ENCODE results near the gene GP9.
A peak's percentile ranks its signal among the peaks of the same experiment; 100 is the strongest.
"Not testable (repeated sequence)": the region's sequence is repeated elsewhere in the genome, so short reads cannot be mapped to it uniquely, and the experiment has no call there.

The GP9 gene

DNA sequence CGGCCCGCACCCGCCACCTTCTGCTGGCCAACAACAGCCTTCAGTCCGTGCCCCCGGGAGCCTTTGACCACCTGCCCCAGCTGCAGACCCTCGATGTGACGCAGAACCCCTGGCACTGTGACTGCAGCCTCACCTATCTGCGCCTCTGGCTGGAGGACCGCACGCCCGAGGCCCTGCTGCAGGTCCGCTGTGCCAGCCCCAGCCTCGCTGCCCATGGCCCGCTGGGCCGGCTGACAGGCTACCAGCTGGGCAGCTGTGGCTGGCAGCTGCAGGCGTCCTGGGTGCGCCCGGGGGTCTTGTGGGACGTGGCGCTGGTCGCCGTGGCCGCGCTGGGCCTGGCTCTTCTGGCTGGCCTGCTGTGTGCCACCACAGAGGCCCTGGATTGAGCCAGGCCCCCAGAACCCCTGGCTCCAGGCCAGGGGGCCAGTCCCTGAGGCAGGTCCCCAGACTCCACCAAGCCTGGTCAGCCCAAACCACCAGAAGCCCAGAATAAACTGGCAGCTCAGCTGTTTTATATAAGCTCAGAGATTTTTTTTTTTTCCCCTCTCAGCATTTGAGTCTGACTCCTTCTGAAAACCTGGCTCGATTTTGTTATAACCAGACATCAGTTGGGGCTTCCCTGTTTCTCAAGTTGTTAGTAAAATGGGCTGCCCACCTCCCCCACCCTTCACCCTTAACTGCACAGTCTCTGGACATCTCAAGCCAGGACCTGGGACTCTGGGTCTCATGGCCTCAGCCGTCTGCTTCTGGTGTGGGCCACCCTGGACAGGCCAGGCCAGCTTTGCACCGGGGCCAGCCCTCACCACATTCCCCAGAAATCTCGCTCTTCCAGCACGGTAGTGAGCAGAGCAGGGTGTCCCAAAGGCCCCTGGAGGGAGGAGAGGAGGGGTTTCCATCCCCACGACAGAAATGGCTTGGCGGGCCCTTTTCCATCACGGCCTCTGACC, 1.6 kb downstream of the GP9 start:
- H3K27ac ChIP-seq (ENCODE audit: insufficient read depth in 1 of 2, low read depth in 1 of 2, low read length in 2 of 2, poor library complexity in 1 of 2, severe bottlenecking in 2 of 2), result no peak overlapping the region
- H3K4me1 ChIP-seq (ENCODE audit: control extremely low read depth in 1 of 4, control insufficient read depth in 4 of 4, insufficient read depth in 4 of 4, low read length in 3 of 4), result peaks cover 0 to 35% (median 34%) of the 10 kb centered on the region in 4 experiments
- H3K4me3 ChIP-seq (ENCODE audit: control insufficient read depth in 1 of 7, extremely low read depth in 1 of 7, insufficient read depth in 4 of 7, low read depth in 2 of 7, low read length in 6 of 7), result no peak overlapping the region
- POLR2A ChIA-PET, result interaction anchor here (1.0 kb wide), 1 partner anchor 59 kb away, joined by 3 read pairs; no protein-coding TSS in a partner anchor
- no peaks in the 10 kb centered on the region for H3K9me3 ChIP-seq (ENCODE audit: control extremely low read depth in 1 of 5, control insufficient read depth in 4 of 5, insufficient read depth in 2 of 5, low read depth in 1 of 5, low read length in 4 of 5)
- H3K27me3 ChIP-seq (replicated peaks in 2 of 5; ENCODE audit: control insufficient read depth in 4 of 5, insufficient read depth in 5 of 5, low read length in 4 of 5), result no peaks in the 10 kb centered on the region
- no peaks in the 10 kb centered on the region for H3K36me3 ChIP-seq (ENCODE audit: control insufficient read depth in 4 of 4, insufficient read depth in 4 of 4, low read length in 3 of 4)
- WGBS (ENCODE audit: insufficient coverage), result 93% methylated on average over 29 of the region's 32 CpGs
- CTCF ChIA-PET, result interaction anchor here (0.9 to 4.2 kb wide), 5 partner anchors 7 to 34 kb away, joined by 3 to 19 read pairs (median 6); no protein-coding TSS in a partner anchor
- DNase-seq, result no peak

DNA sequence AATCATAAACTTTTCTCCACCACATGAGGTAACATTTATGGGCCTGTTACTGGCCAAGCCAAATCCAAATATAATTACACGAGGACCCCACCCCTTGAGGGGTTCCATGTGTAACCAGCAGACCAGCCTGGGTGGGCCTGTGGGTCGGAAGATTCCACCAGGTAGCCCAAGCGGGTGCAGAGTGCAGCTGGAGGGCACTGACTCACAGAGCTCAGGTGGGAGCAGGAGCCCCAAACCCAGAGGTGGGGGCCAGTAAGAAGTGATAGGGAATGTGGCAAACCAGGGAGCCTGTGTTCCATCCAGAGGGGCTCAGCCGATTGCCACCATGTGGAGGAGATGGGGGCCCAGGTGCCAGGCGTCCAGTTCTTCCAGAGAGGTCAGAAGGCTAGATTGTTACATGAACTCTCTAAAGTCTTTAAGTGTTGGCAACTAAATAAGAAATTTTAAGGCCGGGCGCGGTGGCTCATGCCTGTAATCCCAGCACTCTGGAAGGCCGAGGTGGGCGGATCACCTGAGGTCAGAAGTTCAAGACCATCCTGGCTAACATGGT, 2.6 kb downstream of the GP9 start:
- Histone ChIP-seq H3K27me3 (replicated peaks in 2 of 5; ENCODE audit: control insufficient read depth in 4 of 5, insufficient read depth in 5 of 5, low read length in 4 of 5) (no peaks in the 10 kb centered on the region), H3K4me3 (ENCODE audit: control insufficient read depth in 1 of 7, extremely low read depth in 1 of 7, insufficient read depth in 4 of 7, low read depth in 2 of 7, low read length in 6 of 7) (no peak overlapping the region), H3K9me3 (ENCODE audit: control extremely low read depth in 1 of 5, control insufficient read depth in 4 of 5, insufficient read depth in 2 of 5, low read depth in 1 of 5, low read length in 4 of 5) (no peaks in the 10 kb centered on the region), H3K36me3 (ENCODE audit: control insufficient read depth in 4 of 4, insufficient read depth in 4 of 4, low read length in 3 of 4) (no peaks in the 10 kb centered on the region), H3K4me1 (ENCODE audit: control extremely low read depth in 1 of 4, control insufficient read depth in 4 of 4, insufficient read depth in 4 of 4, low read length in 3 of 4) (peaks cover 0 to 36% (median 33%) of the 10 kb centered on the region in 4 experiments), H3K27ac (ENCODE audit: insufficient read depth in 1 of 2, low read depth in 1 of 2, low read length in 2 of 2, poor library complexity in 1 of 2, severe bottlenecking in 2 of 2) (no peak overlapping the region)
- POLR2A ChIA-PET, result interaction anchor here (1.0 kb wide), 1 partner anchor 58 kb away, joined by 3 read pairs; no protein-coding TSS in a partner anchor
- WGBS (ENCODE audit: insufficient coverage), result 99% methylated on average over 9 of the region's 10 CpGs
- CTCF ChIA-PET, result interaction anchor here (1.3 to 4.2 kb wide), 2 partner anchors 11 to 22 kb away, joined by 3 to 15 read pairs; no protein-coding TSS in a partner anchor
- DNase-seq, result no peak

DNA sequence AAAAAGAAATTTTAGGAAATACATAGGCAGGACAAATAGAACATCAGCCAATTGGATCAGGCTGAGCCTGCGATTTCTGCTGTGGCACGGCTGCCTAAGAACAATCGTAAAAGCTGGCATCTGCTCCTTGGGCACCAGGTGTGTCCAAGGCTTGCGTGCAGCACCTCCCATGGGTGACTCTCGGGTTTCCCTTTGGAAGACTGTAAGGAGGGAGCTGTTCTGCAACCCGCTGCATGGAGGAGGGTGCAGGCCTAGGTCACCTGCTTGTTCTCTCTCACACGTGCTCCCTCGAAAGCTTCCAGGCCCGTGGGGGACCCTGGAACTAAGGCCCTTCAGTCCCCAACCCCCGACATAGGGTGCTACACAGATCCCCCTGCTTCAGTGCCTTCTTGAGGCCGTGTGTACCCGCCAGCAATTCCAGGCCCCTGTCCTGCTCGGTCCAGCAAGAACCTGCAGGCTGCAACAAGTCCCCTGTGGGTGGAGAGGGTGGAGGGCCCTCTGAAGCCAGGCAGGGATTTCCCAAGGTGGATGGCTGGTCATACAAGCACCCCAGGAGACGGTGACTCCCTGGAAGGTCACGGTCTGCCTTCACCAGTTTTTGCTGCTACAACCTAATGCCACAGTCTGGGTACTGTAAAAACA, 3.4 kb downstream of the GP9 start:
- ChIA-PET POLR2A (no interaction called here), CTCF (no interaction called here)
- Histone ChIP-seq H3K27me3 (replicated peaks in 2 of 5; ENCODE audit: control insufficient read depth in 4 of 5, insufficient read depth in 5 of 5, low read length in 4 of 5) (no peaks in the 10 kb centered on the region), H3K4me3 (ENCODE audit: control insufficient read depth in 1 of 7, extremely low read depth in 1 of 7, insufficient read depth in 4 of 7, low read depth in 2 of 7, low read length in 6 of 7) (no peak overlapping the region), H3K9me3 (ENCODE audit: control extremely low read depth in 1 of 5, control insufficient read depth in 4 of 5, insufficient read depth in 2 of 5, low read depth in 1 of 5, low read length in 4 of 5) (no peaks in the 10 kb centered on the region), H3K27ac (ENCODE audit: insufficient read depth in 1 of 2, low read depth in 1 of 2, low read length in 2 of 2, poor library complexity in 1 of 2, severe bottlenecking in 2 of 2) (no peak overlapping the region), H3K4me1 (ENCODE audit: control extremely low read depth in 1 of 4, control insufficient read depth in 4 of 4, insufficient read depth in 4 of 4, low read length in 3 of 4) (peaks cover 2 to 38% (median 27%) of the 10 kb centered on the region in 4 experiments), H3K36me3 (ENCODE audit: control insufficient read depth in 4 of 4, insufficient read depth in 4 of 4, low read length in 3 of 4) (no peaks in the 10 kb centered on the region)
- no peak for DNase-seq
- 93% methylated on average over 11 of the region's 15 CpGs for WGBS (ENCODE audit: insufficient coverage)

DNA sequence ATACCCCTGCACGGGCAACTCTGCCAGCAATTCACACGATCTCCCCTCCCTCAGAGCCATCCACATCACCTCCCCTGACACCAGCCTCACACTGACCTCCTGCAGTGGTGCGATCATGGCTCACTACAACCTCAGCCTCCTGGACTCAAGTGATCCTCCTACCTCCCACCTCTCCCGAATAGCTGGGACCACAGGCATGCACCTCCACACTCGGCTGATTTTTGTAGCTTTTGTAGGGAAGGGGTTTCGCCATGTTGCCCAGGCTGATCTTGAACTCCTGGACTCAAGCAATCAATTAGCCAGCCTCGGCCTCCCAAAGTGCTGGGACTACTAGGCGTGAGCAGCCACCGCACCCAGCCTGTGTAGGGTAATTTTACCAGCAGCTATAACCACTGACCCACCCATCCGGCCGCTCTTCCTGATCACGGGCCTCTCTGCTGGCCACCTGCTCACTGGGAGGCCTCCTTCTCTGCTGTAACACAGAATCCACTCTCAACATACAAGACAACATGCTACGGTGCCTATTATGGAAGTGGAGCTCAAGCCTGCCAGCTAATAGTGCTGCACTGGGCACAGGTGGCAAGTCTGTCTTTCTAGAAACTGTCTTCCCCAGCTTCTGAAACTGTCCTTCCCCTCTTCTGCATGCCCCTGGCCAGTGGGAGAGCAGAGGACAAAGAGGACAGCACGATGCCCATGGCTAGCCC, 4.6 kb downstream of the GP9 start:
- peaks cover 4 to 32% (median 20%) of the 10 kb centered on the region in 4 experiments for H3K4me1 ChIP-seq (ENCODE audit: control extremely low read depth in 1 of 4, control insufficient read depth in 4 of 4, insufficient read depth in 4 of 4, low read length in 3 of 4)
- ChIA-PET CTCF (interaction anchor here (1.0 to 1.5 kb wide), 4 partner anchors 11 to 28 kb away, joined by 4 to 6 read pairs (median 4); no protein-coding TSS in a partner anchor), POLR2A (no interaction called here)
- WGBS (ENCODE audit: insufficient coverage), result 97% methylated on average over 11 of the region's 14 CpGs
- H3K36me3 ChIP-seq (ENCODE audit: control insufficient read depth in 4 of 4, insufficient read depth in 4 of 4, low read length in 3 of 4), result no peaks in the 10 kb centered on the region
- no peak for DNase-seq
- no peaks in the 10 kb centered on the region for H3K27me3 ChIP-seq (replicated peaks in 2 of 5; ENCODE audit: control insufficient read depth in 4 of 5, insufficient read depth in 5 of 5, low read length in 4 of 5)
- no peaks in the 10 kb centered on the region for H3K9me3 ChIP-seq (ENCODE audit: control extremely low read depth in 1 of 5, control insufficient read depth in 4 of 5, insufficient read depth in 2 of 5, low read depth in 1 of 5, low read length in 4 of 5)
- H3K4me3 ChIP-seq (ENCODE audit: control insufficient read depth in 1 of 7, extremely low read depth in 1 of 7, insufficient read depth in 4 of 7, low read depth in 2 of 7, low read length in 6 of 7), result no peak overlapping the region
- no peak overlapping the region for H3K27ac ChIP-seq (ENCODE audit: insufficient read depth in 1 of 2, low read depth in 1 of 2, low read length in 2 of 2, poor library complexity in 1 of 2, severe bottlenecking in 2 of 2)

DNA sequence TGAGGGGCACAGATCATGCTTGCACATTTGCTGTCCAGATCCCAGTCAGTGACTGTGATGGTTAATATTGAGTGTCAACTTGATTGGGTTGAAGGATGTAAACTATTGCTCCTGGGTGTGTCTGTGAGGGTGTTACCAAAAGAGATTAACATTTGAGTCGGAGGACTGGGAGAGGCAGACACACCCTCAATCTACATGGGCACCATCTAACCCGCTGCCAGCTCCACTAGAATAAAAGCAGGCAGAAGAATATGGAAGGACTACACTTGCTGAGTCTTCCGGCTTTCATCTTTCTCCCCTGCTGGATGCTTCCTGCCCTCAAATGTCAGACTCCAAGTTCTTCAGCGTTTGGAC, 5.1 kb downstream of the GP9 start:
- DNase-seq, result no peak
- no peak overlapping the region for H3K4me3 ChIP-seq (ENCODE audit: control insufficient read depth in 1 of 7, extremely low read depth in 1 of 7, insufficient read depth in 4 of 7, low read depth in 2 of 7, low read length in 6 of 7)
- ChIA-PET POLR2A (no interaction called here), CTCF (interaction anchor here (1.0 to 1.5 kb wide), 4 partner anchors 12 to 28 kb away, joined by 4 to 6 read pairs (median 4); no protein-coding TSS in a partner anchor)
- H3K27me3 ChIP-seq (replicated peaks in 2 of 5; ENCODE audit: control insufficient read depth in 4 of 5, insufficient read depth in 5 of 5, low read length in 4 of 5), result no peaks in the 10 kb centered on the region
- no peak overlapping the region for H3K27ac ChIP-seq (ENCODE audit: insufficient read depth in 1 of 2, low read depth in 1 of 2, low read length in 2 of 2, poor library complexity in 1 of 2, severe bottlenecking in 2 of 2)
- WGBS (ENCODE audit: insufficient coverage), result 76% methylated on average over 4 of the region's 4 CpGs
- H3K9me3 ChIP-seq (ENCODE audit: control extremely low read depth in 1 of 5, control insufficient read depth in 4 of 5, insufficient read depth in 2 of 5, low read depth in 1 of 5, low read length in 4 of 5), result no peaks in the 10 kb centered on the region
- no peaks in the 10 kb centered on the region for H3K36me3 ChIP-seq (ENCODE audit: control insufficient read depth in 4 of 4, insufficient read depth in 4 of 4, low read length in 3 of 4)
- H3K4me1 ChIP-seq (ENCODE audit: control extremely low read depth in 1 of 4, control insufficient read depth in 4 of 4, insufficient read depth in 4 of 4, low read length in 3 of 4), result peaks cover 8 to 32% (median 20%) of the 10 kb centered on the region in 4 experiments

DNA sequence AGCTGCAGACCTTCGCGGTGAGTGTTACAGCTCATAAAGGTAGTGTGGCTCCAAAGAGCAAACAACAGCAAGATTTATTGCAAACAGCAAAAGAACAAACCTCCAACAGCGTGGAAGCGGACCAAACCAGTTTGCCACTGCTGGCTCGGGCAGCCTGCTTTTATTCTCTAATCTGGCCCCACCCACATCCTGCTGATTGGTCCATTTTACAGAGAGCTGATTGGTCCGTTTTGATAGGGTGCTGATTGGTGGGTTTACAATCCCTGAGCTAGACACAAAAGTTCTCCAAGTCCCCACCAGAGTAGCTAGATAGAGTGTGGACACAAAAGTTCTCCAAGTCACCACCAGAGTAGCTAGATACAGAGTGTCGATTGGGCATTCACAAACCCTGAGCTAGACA, 7.1 kb downstream of the GP9 start:
- H3K9me3 ChIP-seq (ENCODE audit: control extremely low read depth in 1 of 5, control insufficient read depth in 4 of 5, insufficient read depth in 2 of 5, low read depth in 1 of 5, low read length in 4 of 5); H3K27ac ChIP-seq (ENCODE audit: insufficient read depth in 1 of 2, low read depth in 1 of 2, low read length in 2 of 2, poor library complexity in 1 of 2, severe bottlenecking in 2 of 2); POLR2A ChIA-PET; H3K4me3 ChIP-seq (ENCODE audit: control insufficient read depth in 1 of 7, extremely low read depth in 1 of 7, insufficient read depth in 4 of 7, low read depth in 2 of 7, low read length in 6 of 7); H3K36me3 ChIP-seq (ENCODE audit: control insufficient read depth in 4 of 4, insufficient read depth in 4 of 4, low read length in 3 of 4); H3K27me3 ChIP-seq (replicated peaks in 2 of 5; ENCODE audit: control insufficient read depth in 4 of 5, insufficient read depth in 5 of 5, low read length in 4 of 5): not testable (repeated sequence)
- WGBS (ENCODE audit: insufficient coverage), result 100% methylated on average over 6 of the region's 7 CpGs
- DNase-seq, result peak; percentile 41 to 83 (median 78)
- CTCF ChIA-PET, result interaction anchor here (0.9 to 4.4 kb wide), 10 partner anchors 7 to 98 kb away, joined by 3 to 48 read pairs (median 9); partner anchors contain the start of gene GP9
- H3K4me1 ChIP-seq (ENCODE audit: control extremely low read depth in 1 of 4, control insufficient read depth in 4 of 4, insufficient read depth in 4 of 4, low read length in 3 of 4), result peaks cover 8 to 31% (median 20%) of the 10 kb centered on the region in 4 experiments
